GM12878 (cell line): ENCODE results near the gene AFF1. TPM values are rescaled to one million over a fixed set of nuclear protein-coding genes. Genes with fewer than 3 reads are reported as not detected.

Experiments
- ATAC-seq: fragments of 200-7000 bp; cut with Tn5 transposase; 3 replicates; pipeline ENCODE4 v1.9.1; 2020; ENCODE audit warnings: mild to moderate bottlenecking, moderate library complexity
- BruUV-seq: library from RNA; stranded (reverse); fragments of 400-500 nt; replicated peaks from 2 replicates; lab custom pipeline; 2021; lab: Mats Ljungman, UMichigan
- CTCF ChIA-PET: fragments of 300-600 bp; sonication (Branson Sonifier 250); formaldehyde crosslinking; extraction: SDS; loops from one replicate; lab custom pipeline; 2021; ENCODE audit warnings: inconsistent platforms; lab: Yijun Ruan, JAX
- POLR2A ChIA-PET: fragments of 350-600 bp; formaldehyde crosslinking; extraction: SDS; loops from one replicate; lab custom pipeline; 2021; ENCODE audit warnings: inconsistent platforms; lab: Charles Lee
- RAD21 ChIA-PET: fragments of 300-600 bp; sonication (Branson Sonifier 250); formaldehyde crosslinking; loops from one replicate; lab custom pipeline; 2023; ENCODE audit warnings: antibody characterized with exemption; ENCODE audit not compliant: unreplicated experiment; lab: Charles Lee
- SMC1A ChIA-PET: fragments of 300-600 bp; sonication (Branson Sonifier 250); formaldehyde crosslinking; loops from one replicate; lab custom pipeline; 2023; ENCODE audit not compliant: unreplicated experiment, uncharacterized antibody; lab: Charles Lee
- DNase-seq: peaks from one replicate; pipeline ENCODE4 v3.0.0-alpha.2; 2011; ENCODE audit warnings: low read depth, low spot score
- FAIRE-seq: peaks from 3 replicates; lab custom pipeline; 2011; peaks lifted over from hg19 to GRCh38; lab: Jason Lieb, UNC
- H2AFZ ChIP-seq: 2 replicates; pipeline ENCODE4 v1.6.0; 2011; ENCODE audit warnings: low read depth, low read length, control low read depth; ENCODE audit not compliant: control insufficient read depth
- H3K27ac ChIP-seq: 2 replicates; pipeline ENCODE4 v1.5.1; 2011; ENCODE audit warnings: control low read depth; ENCODE audit not compliant: control insufficient read depth, insufficient read depth
- H3K27me3 ChIP-seq, 2 experiments: replicated peaks in 1 of 2; 2 replicates each; pipeline versions ENCODE4 v1.6.0 to v1.6.1; 2011; ENCODE audit warnings: low read length in 1 of 2; ENCODE audit not compliant: control insufficient read depth in 2 of 2, insufficient read depth in 2 of 2
- H3K36me3 ChIP-seq, 2 experiments: 2 replicates each; pipeline ENCODE4 v1.5.1; 2011; ENCODE audit warnings: low read length in 1 of 2; ENCODE audit not compliant: control insufficient read depth in 2 of 2, insufficient read depth in 2 of 2
- H3K4me1 ChIP-seq: 2 replicates; pipeline ENCODE4 v1.6.1; 2011; ENCODE audit warnings: mild to moderate bottlenecking, low read length, moderate library complexity, mixed read lengths; ENCODE audit not compliant: control insufficient read depth, insufficient read depth
- H3K4me2 ChIP-seq: 2 replicates; pipeline ENCODE4 v1.6.0; 2011; ENCODE audit warnings: control low read depth; ENCODE audit not compliant: control insufficient read depth, insufficient read depth
- H3K4me3 ChIP-seq: fragments of 200-600 bp; sonication (generic); 2 replicates; pipeline ENCODE4 v1.5.1; 2016
- H3K79me2 ChIP-seq: 2 replicates; pipeline ENCODE4 v1.6.0; 2011; ENCODE audit warnings: low read length; ENCODE audit not compliant: control insufficient read depth, insufficient read depth
- H3K9ac ChIP-seq: 2 replicates; pipeline ENCODE4 v1.8.0; 2011; ENCODE audit warnings: low read length, control low read depth, mixed read lengths; ENCODE audit not compliant: control insufficient read depth, insufficient read depth
- H3K9me3 ChIP-seq: replicated peaks from 3 replicates; pipeline ENCODE4 v1.5.1; 2011; ENCODE audit warnings: mild to moderate bottlenecking, low read length; ENCODE audit not compliant: control insufficient read depth, insufficient read depth
- H4K20me1 ChIP-seq: 2 replicates; pipeline ENCODE4 v1.6.0; 2011; ENCODE audit not compliant: control insufficient read depth, insufficient read depth
- BACH1 ChIP-seq: fragments of 450-650 bp; IDR thresholded peaks from 2 replicates; pipeline ENCODE4 v1.6.1; 2017; ENCODE audit warnings: mild to moderate bottlenecking, borderline replicate concordance
- ESRRA ChIP-seq: IDR thresholded peaks from 2 replicates; pipeline ENCODE4 v1.6.1; 2012; ENCODE audit warnings: mild to moderate bottlenecking, low read length, improper control_type of control experiment
- MTA3 ChIP-seq: IDR thresholded peaks from 2 replicates; pipeline ENCODE4 v1.6.1; 2012; ENCODE audit warnings: low read length, inconsistent platforms, borderline replicate concordance
- POLR2AphosphoS2 ChIP-seq: IDR thresholded peaks from 2 replicates; pipeline ENCODE4 v1.6.1; 2011; ENCODE audit warnings: low read depth, mild to moderate bottlenecking, low read length, improper control_type of control experiment, moderate library complexity
- STAT3 ChIP-seq: IDR thresholded peaks from 2 replicates; pipeline ENCODE4 v1.6.1; 2011; ENCODE audit warnings: low read depth, low read length, improper control_type of control experiment
- SUZ12 ChIP-seq: fragments of 200-600 bp; sonication (generic); IDR thresholded peaks from one replicate; pipeline ENCODE4 v1.6.1; 2018; ENCODE audit warnings: antibody characterized with exemption, mild to moderate bottlenecking; ENCODE audit not compliant: unreplicated experiment
- TCF3 ChIP-seq: IDR thresholded peaks from 2 replicates; pipeline ENCODE4 v1.6.1; 2012; ENCODE audit warnings: low read depth, mild to moderate bottlenecking, low read length, borderline replicate concordance; ENCODE audit not compliant: insufficient read depth
- YBX1 ChIP-seq: fragments of 450-650 bp; IDR thresholded peaks from 2 replicates; pipeline ENCODE4 v1.6.1; 2016; ENCODE audit warnings: antibody characterized with exemption
- ZNF384 ChIP-seq: IDR thresholded peaks from 2 replicates; pipeline ENCODE4 v1.6.1; 2012; ENCODE audit warnings: low read depth, mild to moderate bottlenecking, low read length, improper control_type of control experiment, borderline replicate concordance
- WGBS: methylation state at CpG from one replicate; pipeline ENCODE4 v1.1.6; 2016; ENCODE audit warnings: low lambda C conversion rate; ENCODE audit not compliant: insufficient replicate concordance, insufficient coverage; ENCODE audit errors: missing lambda C conversion rate; 5-methylcytosine and 5-hydroxymethylcytosine counted together
- in situ Hi-C: fragments of 300-500 bp; cut with MboI; formaldehyde crosslinking; loops from 9 replicates; pipeline ENCODE4 v1.14.3; 2018; ENCODE audit warnings: mixed read lengths
- intact Hi-C: fragments of 100-400 bp; cut with micrococcal nuclease; formaldehyde crosslinking; loops from one replicate; pipeline ENCODE4 v1.14.2; 2022; ENCODE audit not compliant: unreplicated experiment
- polyA plus RNA-seq, 11 experiments: library from polyadenylated mRNA; depleted of rRNA in 4 of 11; unstranded in 6 of 11; stranded (reverse) in 5 of 11; fragments of >200 nt; fragmentation: Nextera tagmentation in 4 of 11; fragmentation: Illumina TruSeq in 1 of 11; extraction: Ambion mirVana in 4 of 11; extraction: Trizol in 1 of 11; gene quantifications; 1 replicate in 1 of 11; 2 replicates in 10 of 11; pipeline versions ENCODE4 v1.2.1 to v1.2.3, GENCODE V29; 2011 to 2016; ENCODE audit warnings: inconsistent platforms in 2 of 11, missing spikeins in 2 of 11, low read depth in 1 of 11
- total RNA-seq, 4 experiments: library from RNA; depleted of rRNA in 3 of 4; stranded (reverse); fragments of >200 nt in 3 of 4; fragmentation: Illumina TruSeq in 1 of 4; extraction: Trizol in 1 of 4; gene quantifications; 2 replicates each; pipeline versions ENCODE4 v1.2.1 to v1.2.3, GENCODE V29; 2013 to 2021

Gene AFF1
- total and polyA plus RNA-seq, 10 of the 15 experiments (the other 5 are each of a cell fraction or from before 2014, with no cell fraction given), result 3.5 to 56.1 (median 21.5) TPM

GRCh38 chr4:87035881-87036509 is 101.2 kb downstream of the AFF1 start:
- TF ChIP-seq MTA3 (no peak), SUZ12 (no peak), STAT3 (no peak), TCF3 (no peak), POLR2AphosphoS2 (no peak), YBX1 (no peak), ZNF384 (0 out of 2 replicates have a peak, but pooled peaks have one; percentile 5), ESRRA (no peak), BACH1 (no peak)
- SMC1A ChIA-PET, result interaction anchor here (0.8 to 2.6 kb wide), 9 partner anchors 16 to 113 kb away, joined by 3 to 16 read pairs (median 4); no protein-coding TSS in a partner anchor
- intact Hi-C loops (no loop called here), in situ Hi-C loops (no loop called here)
- POLR2A ChIA-PET, result interaction anchor here (0.8 to 1.7 kb wide), 6 partner anchors 12 to 99 kb away, joined by 3 to 7 read pairs (median 4); no protein-coding TSS in a partner anchor
- Histone ChIP-seq H3K4me2 (no peak overlapping the region), H3K9ac (no peak overlapping the region), H2AFZ (no peak overlapping the region), H3K9me3 (no peaks in the 10 kb centered on the region), H3K27ac (no peak overlapping the region), H4K20me1 (no peaks in the 10 kb centered on the region; the same call in 1 of the 2 replicates), H3K36me3 (no peaks in the 10 kb centered on the region; a peak in 2 of 4 replicates), H3K4me1 (peaks cover 54% of the 10 kb centered on the region), H3K79me2 (peaks cover 98% of the 10 kb centered on the region), H3K4me3 (no peak overlapping the region), H3K27me3 (no peaks in the 10 kb centered on the region)
- no peak for FAIRE-seq
- no peak for ATAC-seq
- 90% methylated on average over 3 of the region's 3 CpGs for WGBS
- DNase-seq, result no peak
- no TSS peak for BruUV-seq
- RAD21 ChIA-PET, result interaction anchor here (0.6 to 3.2 kb wide), 7 partner anchors 18 to 121 kb away, joined by 3 to 13 read pairs (median 3); partner anchors contain the start of gene AFF1
- CTCF ChIA-PET, result interaction anchor here (0.7 to 1.4 kb wide), 6 partner anchors 9 to 113 kb away, joined by 3 to 5 read pairs (median 4); no protein-coding TSS in a partner anchor
